Body of pancreas (tissue), 4 donors: ENCODE data around the gene SLC10A1.

Source experiments
- CTCF ChIP-seq, 7 experiments: fragments of 450-650 bp in 4 of 7; fragments of 200-600 bp in 3 of 7; sonication (generic) in 3 of 7; IDR thresholded peaks; one replicate each; pipeline ENCODE4 v1.5.1; 2016 to 2019; ENCODE audit warnings: antibody characterized with exemption in 7 of 7
- POLR2A ChIP-seq, 3 donors: fragments of 450-650 bp; IDR thresholded peaks; one replicate each; pipeline ENCODE4 v1.6.1; 2016; ENCODE audit warnings: antibody characterized with exemption in 3 of 3, mild to moderate bottlenecking in 2 of 3

- TF ChIP-seq CTCF (IDR thresholded peaks at IDR 0.05), result no peak
- no peak for TF ChIP-seq POLR2A (IDR thresholded peaks at IDR 0.05)
Observed at GRCh38 chr14:69828354-69828753, 31.3 kb upstream of the SLC10A1 start.
